Measurements from ENCODE around the gene COQ8A.
"Not testable (repeated sequence)": the region's sequence is repeated elsewhere in the genome, so short reads cannot be mapped to it uniquely, and the experiment has no call there.

Gene COQ8A

GRCh38 chr1:226929260-226930111, 10.6 kb upstream of the COQ8A start:
- DNase-seq: not testable (repeated sequence)

GRCh38 chr1:226934483-226935237, 5.4 kb upstream of the COQ8A start:
- DNase-seq: no peak

GRCh38 chr1:226937940-226938725, 2.0 kb upstream of the COQ8A start:
- DNase-seq: no peak

- DNase-seq: peak; percentile 45
Measured at GRCh38 chr1:226938903-226939437, 1.1 kb upstream of the COQ8A start.

GRCh38 chr1:226939438-226940028, 561 bp upstream of the COQ8A start:
- DNase-seq: peak; percentile 81

- DNase-seq: no peak
Measured at GRCh38 chr1:226940806-226941067, 643 bp downstream of the COQ8A start.

GRCh38 chr1:226942392-226942791, 2.3 kb downstream of the COQ8A start:
- no peak for DNase-seq

- DNase-seq: no peak
Measured at GRCh38 chr1:226943156-226943555, 3.1 kb downstream of the COQ8A start.

GRCh38 chr1:226943927-226944326, 3.8 kb downstream of the COQ8A start:
- DNase-seq: no peak

- DNase-seq: no peak
Measured at GRCh38 chr1:226945106-226945857, 5.2 kb downstream of the COQ8A start.

- no peak for DNase-seq
Measured at GRCh38 chr1:226945858-226946245, 5.8 kb downstream of the COQ8A start.

- no peak for DNase-seq
Measured at GRCh38 chr1:226946285-226946684, 6.2 kb downstream of the COQ8A start.

GRCh38 chr1:226946841-226947240, 6.7 kb downstream of the COQ8A start:
- DNase-seq: no peak

GRCh38 chr1:226948051-226948450, 8.0 kb downstream of the COQ8A start:
- DNase-seq: no peak

GRCh38 chr1:226948480-226948879, 8.4 kb downstream of the COQ8A start:
- no peak for DNase-seq

- no peak for DNase-seq
Measured at GRCh38 chr1:226948996-226949395, 8.9 kb downstream of the COQ8A start.

GRCh38 chr1:226949401-226949800, 9.3 kb downstream of the COQ8A start:
- DNase-seq: no peak

- DNase-seq: no peak
Measured at GRCh38 chr1:226950316-226950715, 10.2 kb downstream of the COQ8A start.

- no peak for DNase-seq
Measured at GRCh38 chr1:226950871-226951270, 10.8 kb downstream of the COQ8A start.

GRCh38 chr1:226951286-226952117, 11.4 kb downstream of the COQ8A start:
- no peak for DNase-seq

GRCh38 chr1:226952118-226952441, 12.0 kb downstream of the COQ8A start:
- DNase-seq: no peak

Data from activated CD4-positive, alpha-beta T cell treated with anti-CD3 and anti-CD28 coated beads, Interleukin-10, Interleukin-2, amounts not matched to agents 100 ng/mL and 50 ng/mL, durations not matched to agents 16 hours and 8 hours (primary cell).